Fibroblast of pulmonary artery (primary cell): Measurements from ENCODE around the gene RALGPS1.
A peak's percentile ranks its signal among the peaks of the same experiment; 100 is the strongest.

Source experiments
- DNase-seq: peaks from one replicate; pipeline ENCODE4 v3.0.0-alpha.2; 2010; ENCODE audit warnings: low read depth
- H3K4me3 ChIP-seq: replicated peaks from 2 replicates; pipeline ENCODE4 v1.5.1; 2011; ENCODE audit warnings: low read depth, mild to moderate bottlenecking, control low read depth, low read length, moderate library complexity
- TF ChIP-seq, protein P1 (sequence below): IDR thresholded peaks from 2 replicates; pipeline ENCODE4 v1.5.1; 2011; ENCODE audit warnings: mild to moderate bottlenecking, control low read depth, low read length, inconsistent platforms; ENCODE audit errors: missing control alignments

Gene RALGPS1

GRCh38 chr9:127253446-127253845 lies 338.9 kb downstream of the RALGPS1 start:
- no peak overlapping the region for H3K4me3 ChIP-seq
- DNase-seq = no peak
- TF ChIP-seq, protein P1, sequence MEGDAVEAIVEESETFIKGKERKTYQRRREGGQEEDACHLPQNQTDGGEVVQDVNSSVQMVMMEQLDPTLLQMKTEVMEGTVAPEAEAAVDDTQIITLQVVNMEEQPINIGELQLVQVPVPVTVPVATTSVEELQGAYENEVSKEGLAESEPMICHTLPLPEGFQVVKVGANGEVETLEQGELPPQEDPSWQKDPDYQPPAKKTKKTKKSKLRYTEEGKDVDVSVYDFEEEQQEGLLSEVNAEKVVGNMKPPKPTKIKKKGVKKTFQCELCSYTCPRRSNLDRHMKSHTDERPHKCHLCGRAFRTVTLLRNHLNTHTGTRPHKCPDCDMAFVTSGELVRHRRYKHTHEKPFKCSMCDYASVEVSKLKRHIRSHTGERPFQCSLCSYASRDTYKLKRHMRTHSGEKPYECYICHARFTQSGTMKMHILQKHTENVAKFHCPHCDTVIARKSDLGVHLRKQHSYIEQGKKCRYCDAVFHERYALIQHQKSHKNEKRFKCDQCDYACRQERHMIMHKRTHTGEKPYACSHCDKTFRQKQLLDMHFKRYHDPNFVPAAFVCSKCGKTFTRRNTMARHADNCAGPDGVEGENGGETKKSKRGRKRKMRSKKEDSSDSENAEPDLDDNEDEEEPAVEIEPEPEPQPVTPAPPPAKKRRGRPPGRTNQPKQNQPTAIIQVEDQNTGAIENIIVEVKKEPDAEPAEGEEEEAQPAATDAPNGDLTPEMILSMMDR = no peak

GRCh38 chr9:127255692-127256091 lies 341.1 kb downstream of the RALGPS1 start:
- no peak overlapping the region for H3K4me3 ChIP-seq
- DNase-seq = no peak
- TF ChIP-seq, protein P1 = no peak

GRCh38 chr9:127256324-127256723 lies 341.7 kb downstream of the RALGPS1 start:
- no peak for DNase-seq
- no peak overlapping the region for H3K4me3 ChIP-seq
- TF ChIP-seq, protein P1 = no peak

DNA sequence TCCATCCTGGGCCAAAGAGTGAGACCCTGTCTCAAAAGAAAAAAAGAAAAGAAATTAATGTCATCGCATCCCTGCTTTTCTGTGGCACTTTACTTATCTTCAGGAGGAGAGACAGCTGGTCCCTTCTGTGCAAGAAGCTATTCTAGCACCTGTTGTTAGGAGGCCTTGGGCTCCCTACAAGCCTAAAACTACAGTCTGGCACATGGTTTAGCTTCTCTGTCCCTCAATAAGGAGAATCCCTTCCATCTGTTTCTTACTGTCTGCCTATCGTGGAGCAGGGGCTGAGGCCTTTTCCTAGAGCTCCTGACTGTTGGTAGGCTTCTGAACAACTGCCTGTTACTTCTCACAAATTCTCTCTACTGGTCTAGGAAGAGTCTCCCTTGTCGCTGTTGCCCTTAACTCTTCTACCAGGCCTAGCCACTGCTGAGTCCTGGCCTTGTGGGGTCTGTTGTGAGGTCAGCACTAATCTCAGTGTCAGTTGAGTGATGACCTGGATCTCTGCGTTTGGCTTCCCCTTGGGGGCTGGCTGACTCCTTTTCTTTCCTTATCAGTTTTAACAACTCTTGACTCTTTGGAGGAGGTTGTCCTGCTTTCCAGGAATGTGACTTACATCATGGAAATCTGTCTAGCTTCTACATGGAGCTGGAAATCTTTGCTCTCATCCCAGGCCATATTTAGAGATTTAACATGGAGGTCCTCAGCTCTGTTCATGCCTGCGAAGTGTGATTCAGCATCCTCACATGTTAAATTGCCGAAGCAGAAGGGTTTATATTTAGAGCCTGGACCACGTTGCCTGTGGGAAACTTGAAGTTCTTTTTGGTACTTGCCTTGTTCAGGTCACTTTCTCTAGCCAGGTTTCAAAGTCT lies 344.3 kb downstream of the RALGPS1 start:
- TF ChIP-seq, protein P1 = no peak
- no peak for DNase-seq
- H3K4me3 ChIP-seq = no peak overlapping the region

DNA sequence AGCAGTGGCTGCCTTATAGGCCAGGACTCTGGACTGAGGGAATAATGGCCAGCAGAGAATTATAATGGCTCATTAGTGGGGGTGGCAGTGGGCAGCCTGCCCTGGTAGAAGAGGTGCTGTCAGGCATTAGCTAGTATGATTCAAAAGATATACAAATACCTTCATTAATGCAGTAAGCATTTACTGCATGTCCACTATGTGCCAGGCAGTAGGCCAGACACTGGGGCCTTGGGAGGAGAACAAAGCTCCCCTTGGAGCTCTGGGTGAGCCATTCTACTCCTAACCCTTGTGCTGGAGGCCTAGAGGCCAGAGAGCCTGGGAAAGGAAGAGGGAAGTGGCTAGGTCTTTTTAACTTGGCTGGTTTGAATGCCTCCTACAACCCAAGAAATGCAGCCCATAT lies 348.0 kb downstream of the RALGPS1 start:
- no peak overlapping the region for H3K4me3 ChIP-seq
- TF ChIP-seq, protein P1 = no peak
- no peak for DNase-seq

GRCh38 chr9:127263237-127263636 lies 348.7 kb downstream of the RALGPS1 start:
- H3K4me3 ChIP-seq = no peak overlapping the region
- no peak for DNase-seq
- TF ChIP-seq, protein P1 = no peak

GRCh38 chr9:127263664-127264063 lies 349.1 kb downstream of the RALGPS1 start:
- peak; percentile 13 for DNase-seq
- no peak overlapping the region for H3K4me3 ChIP-seq
- TF ChIP-seq, protein P1 = no peak
